Hepatocyte (in vitro differentiated cells): ENCODE data around the gene ZNF780A. TPM values are rescaled to one million over a fixed set of nuclear protein-coding genes. Genes with fewer than 3 reads are reported as not detected.
"Not testable (repeated sequence)": the region's sequence is repeated elsewhere in the genome, so short reads cannot be mapped to it uniquely, and the experiment has no call there.

Experiments used
- DNase-seq: peaks from one replicate; pipeline ENCODE4 v3.0.0-alpha.2; 2016; ENCODE audit warnings: low spot score
- H2AFZ ChIP-seq: fragments of 200-600 bp; sonication (generic); 2 replicates; pipeline ENCODE4 v1.6.0; 2016; ENCODE audit warnings: antibody characterized with exemption, mild to moderate bottlenecking
- H3K27ac ChIP-seq: fragments of 200-600 bp; sonication (generic); 2 replicates; pipeline ENCODE4 v1.5.1; 2016; ENCODE audit warnings: mild to moderate bottlenecking
- H3K27me3 ChIP-seq: fragments of 200-600 bp; sonication (generic); 2 replicates; pipeline ENCODE4 v1.6.1; 2016
- H3K36me3 ChIP-seq: fragments of 200-600 bp; sonication (generic); replicated peaks from 2 replicates; pipeline ENCODE4 v1.5.1; 2016; ENCODE audit warnings: low read depth; ENCODE audit not compliant: insufficient read depth
- H3K4me1 ChIP-seq: fragments of 200-600 bp; sonication (generic); 2 replicates; pipeline ENCODE4 v1.5.1; 2016; ENCODE audit warnings: mild to moderate bottlenecking, moderate library complexity; ENCODE audit not compliant: insufficient read depth
- H3K4me2 ChIP-seq: fragments of 200-600 bp; sonication (generic); 2 replicates; pipeline ENCODE4 v1.6.0; 2016
- H3K4me3 ChIP-seq: fragments of 200-600 bp; sonication (generic); 2 replicates; pipeline ENCODE4 v1.5.1; 2016; ENCODE audit warnings: mild to moderate bottlenecking
- H3K79me2 ChIP-seq: fragments of 200-600 bp; sonication (generic); 2 replicates; pipeline ENCODE4 v1.6.0; 2017; ENCODE audit warnings: mild to moderate bottlenecking
- H3K9me2 ChIP-seq: fragments of 200-600 bp; sonication (generic); replicated peaks from 2 replicates; pipeline ENCODE4 v1.6.0; 2017; ENCODE audit warnings: mild to moderate bottlenecking; ENCODE audit not compliant: insufficient read depth
- H3K9me3 ChIP-seq: fragments of 200-600 bp; sonication (generic); 2 replicates; pipeline ENCODE4 v1.5.1; 2016; ENCODE audit warnings: low read depth, mild to moderate bottlenecking
- H4K20me1 ChIP-seq: fragments of 200-600 bp; sonication (generic); 2 replicates; pipeline ENCODE4 v1.6.0; 2016; ENCODE audit warnings: mild to moderate bottlenecking; ENCODE audit not compliant: insufficient read depth, poor library complexity, severe bottlenecking
- CTCF ChIP-seq: fragments of 200-600 bp; sonication (generic); IDR thresholded peaks from 2 replicates; pipeline ENCODE4 v1.5.1; 2016; ENCODE audit warnings: antibody characterized with exemption, mild to moderate bottlenecking; ENCODE audit not compliant: poor library complexity
- EZH2 ChIP-seq: fragments of 200-600 bp; sonication (generic); IDR thresholded peaks from 2 replicates; pipeline ENCODE4 v1.6.1; 2016; ENCODE audit warnings: antibody characterized with exemption, mild to moderate bottlenecking, borderline replicate concordance
- EZH2phosphoT487 ChIP-seq: fragments of 200-600 bp; sonication (generic); IDR thresholded peaks from one replicate; pipeline ENCODE4 v1.6.1; 2018; ENCODE audit warnings: antibody characterized with exemption, mild to moderate bottlenecking, low read depth, moderate library complexity; ENCODE audit not compliant: unreplicated experiment, severe bottlenecking
- WGBS: methylation state at CpG from one replicate; pipeline ENCODE4 v1.1.6; 2016; ENCODE audit warnings: low lambda C conversion rate; ENCODE audit errors: missing lambda C conversion rate; 5-methylcytosine and 5-hydroxymethylcytosine counted together
- polyA plus RNA-seq: library from polyadenylated mRNA; unstranded; fragments of >200 nt; fragmentation: Nextera tagmentation; extraction: Ambion mirVana; gene quantifications from 2 replicates; pipeline ENCODE4 v1.2.1, GENCODE V29; 2016
- total RNA-seq: library from RNA; depleted of rRNA; stranded (reverse); fragments of >200 nt; gene quantifications from 2 replicates; pipeline ENCODE4 v1.2.3, GENCODE V29; 2014

Gene ZNF780A
- total and polyA plus RNA-seq, 2 experiments from 2014 or later = 6.0 to 14.9 TPM

GRCh38 chr19:40055049-40055448 is 35.7 kb downstream of the ZNF780A start:
- Histone ChIP-seq H4K20me1 (no peaks in the 10 kb centered on the region), H3K4me1 (no peaks in the 10 kb centered on the region), H3K79me2 (peaks cover 54% of the 10 kb centered on the region), H3K4me3 (peak overlapping the region; percentile 45), H3K4me2 (peak overlapping the region; percentile 84), H3K27me3 (no peaks in the 10 kb centered on the region), H3K9me3 (peaks cover 24% of the 10 kb centered on the region), H3K27ac (peak overlapping the region; percentile 76), H3K9me2 (no peaks in the 10 kb centered on the region), H3K36me3 (no peaks in the 10 kb centered on the region), H2AFZ (peak overlapping the region; percentile 92)
- DNase-seq = no peak
- WGBS = 54% methylated on average over 5 of the region's 10 CpGs
- TF ChIP-seq EZH2phosphoT487 = no peak
- TF ChIP-seq CTCF = no peak
- no peak for TF ChIP-seq EZH2

- H3K4me2 ChIP-seq = peak overlapping the region; percentile 84
- H2AFZ ChIP-seq = no peak overlapping the region
- TF ChIP-seq EZH2phosphoT487 (no peak), EZH2 (no peak)
- 92% methylated on average over 9 of the region's 9 CpGs for WGBS
- H3K9me3 ChIP-seq = peaks cover 20% of the 10 kb centered on the region
- peak overlapping the region; percentile 45 for H3K4me3 ChIP-seq
- H4K20me1 ChIP-seq = no peaks in the 10 kb centered on the region
- H3K79me2 ChIP-seq = peaks cover 57% of the 10 kb centered on the region
- no peaks in the 10 kb centered on the region for H3K9me2 ChIP-seq
- no peaks in the 10 kb centered on the region for H3K27me3 ChIP-seq
- H3K4me1 ChIP-seq = no peaks in the 10 kb centered on the region
- DNase-seq = no peak
- no peak overlapping the region for H3K27ac ChIP-seq
- no peaks in the 10 kb centered on the region for H3K36me3 ChIP-seq
These were observed 36.1 kb downstream of the ZNF780A start for GRCh38 chr19:40054632-40055031.

- H3K27me3 ChIP-seq = no peaks in the 10 kb centered on the region
- no peak overlapping the region for H3K27ac ChIP-seq
- TF ChIP-seq EZH2phosphoT487 (no peak), EZH2 (no peak), CTCF (no peak)
- DNase-seq = no peak
- 98% methylated on average over 2 of the region's 2 CpGs for WGBS
- no peaks in the 10 kb centered on the region for H3K36me3 ChIP-seq
- H3K9me2 ChIP-seq = no peaks in the 10 kb centered on the region
- no peaks in the 10 kb centered on the region for H4K20me1 ChIP-seq
- no peak overlapping the region for H3K4me2 ChIP-seq
- H3K9me3 ChIP-seq = peaks cover 17% of the 10 kb centered on the region
- H3K79me2 ChIP-seq = peaks cover 58% of the 10 kb centered on the region
- H2AFZ ChIP-seq = no peak overlapping the region
- H3K4me1 ChIP-seq = no peaks in the 10 kb centered on the region
- no peak overlapping the region for H3K4me3 ChIP-seq
These were observed 37.3 kb downstream of the ZNF780A start for GRCh38 chr19:40053491-40053890.

- 100% methylated on average over 1 of the region's 1 CpG for WGBS
- peaks cover 17% of the 10 kb centered on the region for H3K36me3 ChIP-seq
- not testable (repeated sequence) for H3K79me2 ChIP-seq, H2AFZ ChIP-seq, DNase-seq, H4K20me1 ChIP-seq, H3K4me3 ChIP-seq, H3K9me2 ChIP-seq, H3K27ac ChIP-seq, H3K4me2 ChIP-seq, H3K27me3 ChIP-seq, H3K4me1 ChIP-seq
- H3K9me3 ChIP-seq = peaks cover 40% of the 10 kb centered on the region
These were observed 49.0 kb downstream of the ZNF780A start for GRCh38 chr19:40041718-40042117.

GRCh38 chr19:40038047-40038446 is 52.7 kb downstream of the ZNF780A start:
- H3K4me3 ChIP-seq, H3K4me2 ChIP-seq: not testable (repeated sequence)
- 96% methylated on average over 3 of the region's 3 CpGs for WGBS

More at GRCh38 chr19:40038047-40038446, 52.7 kb downstream of the ZNF780A start:
- H3K36me3 ChIP-seq, H3K27me3 ChIP-seq, DNase-seq, H3K27ac ChIP-seq, H3K9me2 ChIP-seq, H3K79me2 ChIP-seq, H2AFZ ChIP-seq, H4K20me1 ChIP-seq, H3K4me1 ChIP-seq: not testable (repeated sequence)
- H3K9me3 ChIP-seq = peaks cover 42% of the 10 kb centered on the region
